Activated T-cell treated with anti-CD3 and anti-CD28 coated beads, Interleukin-2, amount 50 U/mL, for 48 hours (primary cell): ENCODE results near the gene ADCY10.
"Not testable (repeated sequence)": the region's sequence is repeated elsewhere in the genome, so short reads cannot be mapped to it uniquely, and the experiment has no call there.

Source experiments
- DNase-seq, 2 experiments: peaks; one replicate each; pipeline ENCODE4 v3.0.0-alpha.2; 2020

The ADCY10 gene

DNA sequence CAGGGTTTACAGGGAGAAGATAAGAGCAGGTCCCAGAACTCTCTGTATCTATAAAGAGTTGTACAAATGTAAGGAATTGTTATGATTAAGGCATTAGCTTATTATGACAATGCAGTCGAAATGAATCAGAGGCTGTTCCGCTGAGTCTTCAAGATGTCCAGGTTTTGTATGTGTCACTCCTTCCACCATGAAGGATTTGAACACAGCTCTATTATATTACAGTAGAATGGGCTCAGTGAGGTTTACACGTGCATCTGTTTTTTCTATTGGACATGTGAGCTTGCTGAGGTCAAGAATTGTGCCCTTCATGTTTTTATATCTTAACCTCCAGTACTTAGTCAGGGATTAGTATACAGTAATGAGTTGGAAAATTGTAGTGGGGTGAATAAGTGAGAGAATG, 105.8 kb downstream of the ADCY10 start:
- no peak for DNase-seq

DNA sequence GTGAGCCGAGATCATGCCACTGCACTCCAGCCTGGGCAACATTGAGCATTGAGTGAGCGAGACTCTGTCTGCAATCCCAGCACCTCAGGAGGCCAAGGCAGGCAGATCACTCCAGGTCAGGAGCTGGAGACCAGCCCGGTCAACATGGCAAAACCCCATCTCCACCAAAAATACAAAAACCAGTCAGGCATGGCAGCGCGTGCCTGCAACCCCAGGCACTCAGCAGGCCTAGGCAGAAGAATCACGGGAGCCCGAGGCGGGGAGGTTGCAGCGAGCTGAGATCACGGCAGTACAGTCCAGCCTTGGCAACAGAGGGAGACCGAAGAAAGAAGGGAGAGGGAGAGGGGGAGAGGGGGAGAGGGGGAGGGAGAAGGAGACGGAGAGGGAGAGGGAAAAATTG, 107.3 kb downstream of the ADCY10 start:
- not testable (repeated sequence) for DNase-seq

DNA sequence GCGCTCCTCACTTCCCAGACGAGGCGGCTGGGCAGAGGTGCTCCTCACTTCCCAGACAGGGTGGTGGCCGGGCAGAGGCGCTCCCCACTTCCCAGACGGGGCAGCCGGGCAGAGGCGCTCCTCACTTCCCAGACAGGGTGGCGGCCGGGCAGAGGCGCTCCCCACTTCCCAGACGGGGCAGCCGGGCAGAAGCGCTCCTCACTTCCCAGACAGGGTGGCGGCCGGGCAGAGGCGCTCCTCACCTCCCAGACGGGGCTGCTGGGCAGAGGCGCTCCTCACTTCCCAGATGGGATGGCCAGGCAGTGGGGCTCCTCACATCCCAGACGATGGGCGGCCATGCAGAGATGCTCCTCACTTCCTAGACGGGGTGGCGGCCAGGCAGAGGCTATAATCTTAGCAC, 107.7 kb downstream of the ADCY10 start:
- DNase-seq = not testable (repeated sequence)

GRCh38 chr1:167805041-167805556, 108.8 kb downstream of the ADCY10 start:
- DNase-seq = peak; percentile 39 to 41

GRCh38 chr1:167803358-167804207, 110.4 kb downstream of the ADCY10 start:
- peak; percentile 89 to 93 for DNase-seq

DNA sequence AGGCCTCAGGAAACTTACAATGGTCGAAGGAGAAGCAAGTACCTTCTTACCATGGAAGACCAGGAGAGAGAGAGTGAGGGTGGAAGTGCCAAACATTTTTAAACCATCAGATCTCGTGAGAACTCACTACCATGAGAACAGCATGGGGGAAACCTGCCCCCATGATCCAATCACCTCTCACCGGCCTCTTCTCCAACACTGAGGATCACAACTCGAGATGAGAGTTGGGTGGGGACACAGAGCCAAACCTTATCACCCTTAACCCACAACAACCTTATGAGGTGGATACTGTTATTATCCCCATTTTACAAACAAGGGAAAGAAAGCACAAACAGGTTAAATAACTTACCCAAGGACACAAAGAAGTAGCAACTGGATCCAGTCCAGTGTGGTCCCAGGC, 111.7 kb downstream of the ADCY10 start:
- no peak for DNase-seq

- no peak for DNase-seq
These were observed 113.7 kb downstream of the ADCY10 start for GRCh38 chr1:167800251-167800650.

DNA sequence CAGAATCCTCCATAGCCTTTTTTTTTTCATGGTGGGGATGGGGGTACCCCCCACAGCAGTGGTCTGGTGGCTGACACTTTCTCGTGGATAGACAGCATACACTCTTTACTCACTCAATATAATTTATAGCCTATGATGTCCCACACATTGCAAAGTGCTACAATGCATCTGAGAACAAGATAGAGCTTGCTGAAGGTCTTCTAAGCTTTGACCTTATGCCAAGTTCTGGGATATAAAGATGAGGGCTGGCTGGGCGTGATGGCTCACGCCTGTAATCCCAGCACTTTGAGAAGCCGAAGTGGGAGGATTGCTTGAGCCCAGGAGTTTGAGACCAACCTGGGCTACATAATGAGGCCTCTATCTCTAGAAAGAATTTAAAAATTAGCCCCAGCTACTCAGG, 114.2 kb downstream of the ADCY10 start:
- no peak for DNase-seq

DNA sequence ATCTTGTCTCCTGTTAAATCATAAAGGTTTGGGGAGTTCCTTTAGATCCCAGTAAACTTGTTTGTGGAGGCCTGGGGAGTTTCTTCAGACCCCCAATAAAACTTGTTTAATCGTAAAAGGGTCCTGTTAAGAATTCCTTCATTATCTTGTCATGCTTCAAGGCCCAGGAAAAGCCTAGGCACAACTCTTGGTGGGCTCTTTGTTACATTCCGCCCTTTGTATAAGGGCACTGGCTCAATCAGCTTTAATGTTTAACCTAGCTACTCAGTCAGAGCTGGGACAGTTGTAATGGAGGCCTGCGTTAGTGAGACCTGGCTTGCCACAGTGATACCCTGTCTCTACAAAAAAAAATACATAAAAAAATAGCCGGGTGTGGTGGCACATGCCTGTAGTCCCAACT, 115.0 kb downstream of the ADCY10 start:
- DNase-seq = no peak

DNA sequence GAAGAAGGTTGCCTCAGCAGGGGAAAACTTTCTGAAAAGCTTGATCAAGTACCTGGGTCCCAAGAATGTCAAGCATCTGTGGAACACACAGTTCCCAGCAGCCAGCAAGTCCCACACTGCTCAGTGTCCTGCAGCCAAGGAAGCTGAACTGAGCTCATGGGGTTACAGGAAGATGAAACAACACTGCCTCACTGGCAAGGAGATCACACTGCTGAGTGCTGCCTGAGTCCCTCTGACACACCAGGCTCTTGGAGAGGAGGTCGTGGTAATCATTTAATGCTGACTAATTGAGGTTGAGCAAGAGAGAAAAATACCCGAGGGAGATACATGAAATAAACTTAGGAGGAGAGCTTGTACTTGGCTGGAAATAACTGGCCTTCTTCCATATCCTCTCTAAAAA, 116.9 kb downstream of the ADCY10 start:
- peak in 1 of 2 experiments; percentile 35 for DNase-seq

DNA sequence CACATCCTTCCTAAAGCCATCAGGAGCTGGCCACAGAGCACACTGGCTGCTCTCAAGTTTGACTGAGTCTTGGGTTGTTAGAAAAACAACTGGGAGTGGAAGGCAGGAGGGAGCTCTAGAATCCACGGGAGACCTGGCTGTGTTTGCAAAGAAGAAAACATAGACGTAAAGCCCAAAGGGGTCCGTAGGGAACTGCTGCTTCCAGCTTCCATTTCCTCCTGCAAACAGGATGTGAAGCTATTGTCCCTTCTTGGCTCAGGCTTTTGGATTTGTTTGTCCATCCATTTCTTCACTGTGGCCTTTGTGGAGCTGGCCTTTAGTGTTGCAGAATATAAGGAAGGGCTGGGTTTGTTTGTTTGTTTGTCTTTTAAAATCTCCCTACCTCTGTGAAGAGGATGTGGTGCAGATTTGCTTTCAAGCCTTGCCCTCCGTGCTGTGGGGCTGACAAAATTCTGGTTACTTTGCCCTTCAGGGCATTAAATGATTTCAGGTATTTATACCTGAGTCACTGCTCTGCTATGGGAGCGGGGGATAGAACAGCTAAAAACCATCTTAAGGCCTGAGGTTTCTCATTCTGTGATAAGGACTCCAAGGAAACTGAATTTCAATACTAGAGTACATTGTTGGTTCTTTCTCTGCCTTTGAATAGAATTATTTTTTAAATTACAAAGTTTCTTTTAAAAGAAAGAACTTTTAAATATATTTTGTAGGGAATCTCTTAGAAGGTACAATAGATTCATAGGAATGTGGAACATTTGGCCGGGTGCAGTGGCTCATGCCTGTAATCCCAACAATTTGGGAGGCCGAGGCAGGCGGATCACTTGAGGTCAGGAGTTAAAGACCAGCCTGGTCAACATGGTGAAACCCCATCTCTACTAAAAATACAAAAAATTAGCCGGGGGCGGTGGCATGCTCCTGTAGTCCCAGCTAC, 117.9 kb downstream of the ADCY10 start:
- no peak for DNase-seq

DNA sequence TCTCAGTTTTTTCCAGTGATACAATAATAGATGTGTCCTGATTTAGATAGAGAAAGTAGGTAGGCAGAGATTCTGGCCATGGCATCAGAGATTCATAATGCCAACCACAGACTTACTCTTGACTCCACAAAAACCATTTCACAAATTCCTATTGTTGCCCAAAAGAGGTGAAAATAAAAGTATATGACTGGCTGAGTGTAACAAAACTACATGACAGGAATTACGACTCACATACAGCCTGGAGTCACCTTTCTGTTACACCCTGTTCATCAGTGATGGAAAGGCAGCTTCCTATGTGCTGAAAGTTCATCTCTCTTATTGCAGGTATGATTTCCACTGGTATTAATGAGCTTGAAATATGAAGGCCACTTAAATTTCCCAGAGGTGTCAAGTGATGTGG, 119.9 kb downstream of the ADCY10 start:
- DNase-seq = no peak

- no peak for DNase-seq
These were observed 121.8 kb downstream of the ADCY10 start for GRCh38 chr1:167792188-167792565.

GRCh38 chr1:167791281-167792187, 122.4 kb downstream of the ADCY10 start:
- no peak for DNase-seq

DNA sequence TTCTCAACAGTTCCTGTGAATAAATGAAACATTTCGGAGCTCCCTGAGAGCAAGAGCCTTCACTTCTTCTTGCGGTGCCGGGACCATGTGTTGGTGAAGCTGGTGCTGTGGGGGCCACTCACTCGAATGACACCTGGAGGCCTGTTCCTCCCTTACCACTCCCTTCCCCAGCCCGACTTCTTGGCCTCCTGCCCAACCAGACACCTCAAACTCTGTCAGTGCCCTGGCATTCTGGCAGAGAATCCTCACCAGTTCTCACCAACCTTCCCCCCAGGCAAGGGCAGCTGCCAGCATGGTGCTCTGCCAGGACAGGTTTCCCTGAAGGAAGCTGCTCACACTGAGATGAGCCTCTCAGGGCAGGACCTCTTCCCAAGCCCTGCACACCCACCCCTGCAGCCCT, 123.8 kb downstream of the ADCY10 start:
- DNase-seq = no peak

DNA sequence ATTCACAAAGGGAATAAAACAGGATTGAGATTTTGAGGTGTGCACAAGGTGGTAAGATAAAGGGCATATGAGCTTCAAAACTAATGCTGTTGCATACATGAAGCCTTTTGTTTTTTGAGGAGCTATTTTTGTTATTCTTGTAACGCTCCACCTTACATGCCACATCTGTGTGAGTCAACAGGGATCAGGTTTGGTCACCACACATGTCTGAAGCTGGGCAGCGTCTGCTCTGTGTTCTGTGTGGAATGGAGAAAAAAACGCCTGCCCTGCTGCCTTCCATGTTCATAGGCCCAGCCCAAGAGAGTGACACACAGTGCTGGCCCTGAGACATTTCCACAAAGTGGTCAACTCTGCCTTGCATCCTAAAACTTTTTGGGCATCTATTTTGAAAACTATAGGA, 124.4 kb downstream of the ADCY10 start:
- DNase-seq = no peak

DNA sequence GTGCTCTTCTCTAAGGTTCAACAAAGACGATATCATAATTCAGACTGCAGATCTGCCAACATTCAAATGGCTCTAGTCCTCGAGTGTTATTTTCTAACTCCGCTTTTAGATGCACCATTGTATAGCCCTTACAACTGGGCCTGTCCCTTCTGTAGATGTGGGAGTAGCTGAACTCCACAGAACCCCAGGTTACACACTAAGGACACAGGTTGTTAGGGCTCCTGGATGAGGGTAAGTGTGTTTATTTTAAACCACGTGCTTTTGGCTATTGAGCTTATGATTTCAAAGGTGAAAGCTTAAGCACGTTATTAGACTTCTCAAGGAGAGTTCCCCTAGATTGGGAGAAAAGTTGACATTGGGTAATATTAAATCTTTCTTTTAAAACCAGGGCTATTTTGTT, 127.4 kb downstream of the ADCY10 start:
- no peak for DNase-seq

DNA sequence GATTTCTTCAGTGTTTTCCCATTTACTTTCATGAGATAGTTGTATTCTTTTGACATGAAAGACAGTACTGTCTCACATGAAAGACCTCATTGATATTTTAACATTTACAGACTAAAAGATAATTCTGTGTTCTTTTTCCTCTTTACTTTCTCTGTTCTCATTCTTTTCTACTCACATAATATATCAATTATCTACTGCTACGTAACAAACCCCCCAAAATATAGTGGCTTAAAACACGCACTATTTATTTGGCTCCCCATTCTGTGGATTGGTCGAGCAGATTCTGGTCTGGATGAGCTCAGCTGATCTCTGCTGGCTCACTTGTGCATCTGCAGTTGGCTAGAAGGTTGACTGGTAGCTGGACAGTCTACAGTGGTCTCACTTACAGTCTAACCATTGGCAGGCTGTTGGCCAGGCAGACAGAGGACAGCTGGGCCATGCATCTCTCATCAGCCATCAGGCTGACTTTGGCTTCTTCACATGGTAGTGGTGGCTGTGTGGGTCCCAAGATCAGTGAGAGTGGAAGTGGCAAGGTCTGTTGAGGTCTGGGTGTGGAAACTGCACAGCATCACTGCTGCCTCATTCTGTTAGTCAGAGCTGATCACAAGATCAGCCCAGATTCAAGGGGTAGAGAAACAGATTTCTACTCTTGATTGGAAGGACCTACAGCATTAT, 128.9 kb downstream of the ADCY10 start:
- DNase-seq = no peak

GRCh38 chr1:167782946-167783345, 131.0 kb downstream of the ADCY10 start:
- DNase-seq = no peak

- DNase-seq = no peak
These were observed 132.4 kb downstream of the ADCY10 start for GRCh38 chr1:167781558-167781957.

- DNase-seq = no peak
These were observed 136.7 kb downstream of the ADCY10 start for GRCh38 chr1:167777269-167777650.
